Right lobe of liver (tissue), 6 donors: ENCODE results near the gene KRTAP4-1. TPM values are rescaled to one million over a fixed set of nuclear protein-coding genes. Genes with fewer than 3 reads are reported as not detected.
"Not testable (repeated sequence)": the region's sequence is repeated elsewhere in the genome, so short reads cannot be mapped to it uniquely, and the experiment has no call there.

Source experiments
- ATAC-seq, 4 donors: fragments of 200-7000 bp; cut with Tn5 transposase; one replicate each; pipeline ENCODE4 v1.9.1; 2020; ENCODE audit warnings: mild to moderate bottlenecking in 4 of 4, moderate library complexity in 4 of 4
- DNase-seq, 3 donors: peaks; one replicate each; pipeline ENCODE4 v3.0.0-alpha.2; 2020
- H3K27ac ChIP-seq, 3 donors: fragments of 200-600 bp; one replicate each; pipeline ENCODE4 v1.8.0; 2022
- H3K27me3 ChIP-seq, 2 donors: fragments of 200-600 bp; one replicate each; pipeline ENCODE4 v1.8.0; 2022
- H3K36me3 ChIP-seq, 4 donors: fragments of 200-600 bp; sonication (generic) in 1 of 4; one replicate each; pipeline versions ENCODE4 v1.5.1 to v1.8.0; 2017 to 2022; ENCODE audit warnings: control low read depth in 1 of 4
- H3K4me1 ChIP-seq, 4 donors: fragments of 200-600 bp; sonication (generic) in 1 of 4; one replicate each; pipeline versions ENCODE4 v1.5.1 to v1.8.0; 2017 to 2022; ENCODE audit warnings: control low read depth in 1 of 4
- H3K4me3 ChIP-seq, 3 donors: fragments of 200-600 bp; one replicate each; pipeline ENCODE4 v1.8.0; 2022
- H3K9me3 ChIP-seq, 4 donors: fragments of 200-600 bp; sonication (generic) in 1 of 4; one replicate each; pipeline versions ENCODE4 v1.5.1 to v1.8.0; 2017 to 2022; ENCODE audit warnings: control low read depth in 1 of 4
- CTCF ChIP-seq, 4 donors: fragments of 200-600 bp in 3 of 4; fragments of 450-650 bp in 1 of 4; IDR thresholded peaks; one replicate each; pipeline versions ENCODE4 v1.5.1 to v1.8.0; 2016 to 2022; ENCODE audit warnings: antibody characterized with exemption in 4 of 4, mild to moderate bottlenecking in 2 of 4
- POLR2A ChIP-seq: fragments of 450-650 bp; IDR thresholded peaks from one replicate; pipeline ENCODE4 v1.6.1; 2017; ENCODE audit warnings: antibody characterized with exemption, mild to moderate bottlenecking
- WGBS: methylation state at CpG from one replicate; pipeline ENCODE4 v1.1.6; 2018; ENCODE audit warnings: low coverage, low lambda C conversion rate; ENCODE audit not compliant: insufficient coverage; ENCODE audit errors: missing lambda C conversion rate; 5-methylcytosine and 5-hydroxymethylcytosine counted together
- intact Hi-C, 2 donors: fragments of 100-400 bp; cut with DNase I; formaldehyde crosslinking; loops; one replicate each; pipeline versions ENCODE4 v1.11.2 to v1.14.1; 2022
- total RNA-seq, 6 experiments: library from RNA; depleted of rRNA in 2 of 6; stranded (reverse); fragments of >200 nt in 2 of 6; fragmentation: NEBNext Ultra II Directional in 3 of 6; extraction: Animal tissue kit (Norgen Biotek cat#: 25700) in 3 of 6; gene quantifications; one replicate each; pipeline versions ENCODE4 v1.1.0 to v1.2.4, GENCODE V29; 2016 to 2023
- donor health status: DM: no; HTN: yes; CAD: no.
- donor health status: DM: no; HTN: no; CAD: no.
- donor health status: DM: no; HTN: no; CAD: no.
- donor health status: DM: no; HTN: yes; CAD: no.
- donor health status: DM: no; HTN: yes; CAD: no.

KRTAP4-1 gene
- total RNA-seq, 6 experiments from 2014 or later, result not detected

DNA sequence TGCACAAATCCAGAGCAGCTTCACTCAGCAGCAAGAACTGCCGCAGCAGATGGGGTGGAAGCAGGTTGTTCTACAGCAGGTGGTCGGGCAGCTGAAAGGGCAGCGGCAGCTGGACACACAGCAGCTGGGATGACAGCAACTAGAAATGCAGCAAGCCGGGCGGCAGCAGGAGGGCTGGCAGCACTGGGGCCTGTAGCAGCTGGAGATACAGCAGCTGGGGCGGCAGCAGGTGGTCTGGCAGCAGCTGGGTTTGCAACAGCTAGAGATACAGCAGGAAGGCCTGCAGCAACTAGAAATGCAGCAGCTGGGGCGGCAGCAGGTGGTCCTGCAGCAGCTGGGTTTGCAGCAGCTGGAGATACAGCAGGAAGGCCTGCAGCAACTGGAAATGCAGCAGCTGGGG lies 17.1 kb downstream of the KRTAP4-1 start:
- DNase-seq (no peak), ATAC-seq (no peak)
- intact Hi-C loops, result no loop called here
- WGBS, result 82% methylated on average over 4 of the region's 7 CpGs
- H3K9me3 ChIP-seq, result no peaks in the 10 kb centered on the region
- no peaks in the 10 kb centered on the region for H3K36me3 ChIP-seq
- no peaks in the 10 kb centered on the region for H3K4me1 ChIP-seq
- H3K4me3 ChIP-seq, result no peak overlapping the region
- no peak overlapping the region for H3K27ac ChIP-seq
- no peaks in the 10 kb centered on the region for H3K27me3 ChIP-seq
- TF ChIP-seq POLR2A (no peak), CTCF (IDR thresholded peaks at IDR 0.05) (no peak)

DNA sequence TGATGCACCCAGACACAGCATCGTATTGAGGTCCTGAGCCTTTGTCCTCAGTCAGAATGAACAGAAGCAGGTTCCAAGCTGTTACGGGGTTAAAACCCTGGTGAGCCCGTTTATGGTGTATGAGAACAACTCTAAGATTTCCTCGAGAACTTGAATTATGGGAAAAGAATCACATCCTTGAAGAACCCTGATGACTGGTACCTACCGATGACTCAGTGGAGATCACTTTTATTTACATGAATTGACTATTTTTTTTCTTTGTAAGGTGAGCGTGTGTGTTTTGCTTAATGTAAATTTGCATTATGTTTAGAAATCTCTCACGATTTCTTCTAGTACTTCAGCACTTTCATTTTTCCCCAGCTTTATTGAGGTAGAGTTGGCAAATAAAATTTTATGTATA lies 20.9 kb downstream of the KRTAP4-1 start:
- no peaks in the 10 kb centered on the region for H3K27me3 ChIP-seq
- no peaks in the 10 kb centered on the region for H3K36me3 ChIP-seq
- 53% methylated on average over 6 of the region's 7 CpGs for WGBS
- no peak for DNase-seq
- no peak overlapping the region for H3K27ac ChIP-seq
- H3K4me1 ChIP-seq, result no peaks in the 10 kb centered on the region
- no peaks in the 10 kb centered on the region for H3K9me3 ChIP-seq
- no peak overlapping the region for H3K4me3 ChIP-seq
- no peak for ATAC-seq
- TF ChIP-seq POLR2A (no peak), CTCF (IDR thresholded peaks at IDR 0.05) (no peak)
- intact Hi-C loops, result no loop called here

DNA sequence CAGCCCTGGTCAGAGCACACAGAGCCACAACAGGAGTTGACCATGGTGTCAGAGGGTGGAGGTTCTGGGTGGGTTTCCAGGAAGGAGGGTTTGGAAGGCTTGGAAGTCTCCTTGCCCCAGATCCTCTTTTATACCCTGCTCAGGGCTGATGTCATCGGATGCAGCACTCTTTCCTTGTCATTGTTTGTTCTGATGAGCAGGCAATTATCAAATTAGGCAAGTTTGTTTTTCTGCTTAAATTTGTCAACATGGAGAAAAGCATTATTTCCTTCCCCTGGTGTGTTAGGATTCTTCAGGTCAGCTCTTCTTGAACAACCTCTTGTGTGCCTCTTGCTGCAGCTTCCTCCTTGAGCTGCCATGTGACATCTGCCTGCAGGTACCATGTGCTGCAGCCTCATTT lies 24.1 kb downstream of the KRTAP4-1 start, which contains the start of gene KRTAP4-4:
TSS of gene KRTAP4-4 (minus strand) at position 101 of the 400 bp plus-strand sequence. CDS start at position 44, 57 bp downstream.
- no peak for DNase-seq
- ATAC-seq, result no peak
- H3K27me3 ChIP-seq, result no peaks in the 10 kb centered on the region
- intact Hi-C loops, result no loop called here
- H3K4me3 ChIP-seq, result no peak within 1 kb of the TSS
- H3K4me1 ChIP-seq, result no peaks in the 10 kb centered on the region
- H3K36me3 ChIP-seq, result no peaks in the 10 kb centered on the region
- H3K9me3 ChIP-seq, result no peaks in the 10 kb centered on the region
- no CpG with 5 or more reads among the region's 1 CpG for WGBS
- no peak within 1 kb of the TSS for H3K27ac ChIP-seq
- no peak for TF ChIP-seq POLR2A
- TF ChIP-seq CTCF (IDR thresholded peaks at IDR 0.05), result no peak

DNA sequence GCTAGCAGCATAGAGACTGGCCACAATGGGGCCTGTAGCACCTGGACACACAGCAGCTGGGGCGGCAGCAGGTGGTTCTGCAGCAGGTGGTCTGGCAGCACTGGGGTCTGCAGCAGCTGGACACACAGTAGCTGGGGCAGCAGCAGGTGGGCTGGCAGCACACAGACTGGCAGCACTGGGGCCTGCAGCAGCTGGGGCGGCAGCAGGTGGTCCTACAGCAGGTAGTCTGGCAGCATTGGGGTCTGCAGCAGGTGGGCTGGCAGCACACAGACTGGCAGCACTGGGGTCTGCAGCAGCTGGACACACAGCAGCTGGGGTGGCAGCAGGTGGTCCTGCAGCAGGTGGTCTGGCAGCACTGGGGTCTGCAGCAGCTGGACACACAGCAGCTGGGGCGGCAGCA lies 24.5 kb downstream of the KRTAP4-1 start:
- H3K4me1 ChIP-seq, ATAC-seq, DNase-seq, H3K9me3 ChIP-seq, H3K27me3 ChIP-seq, H3K27ac ChIP-seq, H3K4me3 ChIP-seq, intact Hi-C loops, H3K36me3 ChIP-seq: not testable (repeated sequence)
- no CpG with 5 or more reads among the region's 3 CpGs for whole genome bisulfite sequencing

GRCh38 chr17:41153856-41154255 lies 30.9 kb downstream of the KRTAP4-1 start:
- H3K9me3 ChIP-seq, result no peaks in the 10 kb centered on the region
- no peak for ATAC-seq
- TF ChIP-seq CTCF (IDR thresholded peaks at IDR 0.05), result no peak
- TF ChIP-seq POLR2A, result no peak
- no peak overlapping the region for H3K4me3 ChIP-seq
- no peak for DNase-seq
- 14% methylated on average over 2 of the region's 2 CpGs for WGBS
- no peak overlapping the region for H3K27ac ChIP-seq
- intact Hi-C loops, result no loop called here
- no peaks in the 10 kb centered on the region for H3K4me1 ChIP-seq
- H3K27me3 ChIP-seq, result no peaks in the 10 kb centered on the region
- no peaks in the 10 kb centered on the region for H3K36me3 ChIP-seq
